ENCODE data around the gene MRPL57.

DNA sequence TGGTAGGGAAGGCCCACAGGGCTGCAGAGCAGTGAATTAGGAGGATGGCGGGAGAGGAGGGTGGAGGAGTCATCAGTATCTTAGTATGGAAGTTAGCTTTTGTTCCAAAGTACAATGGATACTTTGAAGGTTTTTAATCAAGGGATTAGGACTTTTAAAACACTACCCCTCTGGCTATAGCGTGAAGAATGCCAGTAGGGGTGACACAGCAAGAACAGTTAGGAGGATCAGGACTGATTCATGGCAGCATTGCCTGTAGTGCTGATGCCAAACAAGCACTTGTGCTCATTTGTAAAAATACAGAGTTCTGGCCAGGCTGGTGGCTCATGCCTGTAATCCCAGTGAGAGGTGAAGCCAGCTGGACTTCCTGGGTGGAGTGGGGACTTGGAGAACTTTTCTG, 46.3 kb upstream of the MRPL57 start:
- TF ChIP-seq CTCF (IDR thresholded peaks at IDR 0.05) (no peak), POLR2A (IDR thresholded peaks at IDR 0.05) (no peak), POLR2AphosphoS5 (IDR thresholded peaks at IDR 0.05) (no peak)

All from prostate gland (tissue), 2 donors.